ENCODE measurements around the gene ACTG1.

- TF ChIP-seq, protein P1, sequence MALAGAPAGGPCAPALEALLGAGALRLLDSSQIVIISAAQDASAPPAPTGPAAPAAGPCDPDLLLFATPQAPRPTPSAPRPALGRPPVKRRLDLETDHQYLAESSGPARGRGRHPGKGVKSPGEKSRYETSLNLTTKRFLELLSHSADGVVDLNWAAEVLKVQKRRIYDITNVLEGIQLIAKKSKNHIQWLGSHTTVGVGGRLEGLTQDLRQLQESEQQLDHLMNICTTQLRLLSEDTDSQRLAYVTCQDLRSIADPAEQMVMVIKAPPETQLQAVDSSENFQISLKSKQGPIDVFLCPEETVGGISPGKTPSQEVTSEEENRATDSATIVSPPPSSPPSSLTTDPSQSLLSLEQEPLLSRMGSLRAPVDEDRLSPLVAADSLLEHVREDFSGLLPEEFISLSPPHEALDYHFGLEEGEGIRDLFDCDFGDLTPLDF (CRISPR knock-in tag; IDR thresholded peaks at IDR 0.05): no peak
- no peak for TF ChIP-seq PRPF4 (IDR thresholded peaks at IDR 0.05; ENCODE audit: low read depth, low read length, poor library complexity, severe bottlenecking)
- TF ChIP-seq CHD4 (IDR thresholded peaks at IDR 0.05; ENCODE audit: borderline replicate concordance, low read length): no peak
- TF ChIP-seq HNRNPLL (IDR thresholded peaks at IDR 0.05; ENCODE audit: low read depth, low read length, poor library complexity, severe bottlenecking): no peak
- TF ChIP-seq ZNF431 (CRISPR knock-in tag; IDR thresholded peaks at IDR 0.05; ENCODE audit: borderline replicate concordance, low read depth): no peak
- no peak for TF ChIP-seq ZBTB8A (CRISPR knock-in tag; IDR thresholded peaks at IDR 0.05; ENCODE audit: borderline replicate concordance, low read depth)
- TF ChIP-seq SMC3 (IDR thresholded peaks at IDR 0.05; ENCODE audit: low read length): no peak
- no peak for TF ChIP-seq POLR2AphosphoS5 (IDR thresholded peaks at IDR 0.05; ENCODE audit: low read depth, low read length)
- no peak for TF ChIP-seq HOXD1 (CRISPR knock-in tag; IDR thresholded peaks at IDR 0.05)
- TF ChIP-seq ZKSCAN8 (CRISPR knock-in tag; IDR thresholded peaks at IDR 0.05; ENCODE audit: borderline replicate concordance): no peak
- TF ChIP-seq, protein P2, sequence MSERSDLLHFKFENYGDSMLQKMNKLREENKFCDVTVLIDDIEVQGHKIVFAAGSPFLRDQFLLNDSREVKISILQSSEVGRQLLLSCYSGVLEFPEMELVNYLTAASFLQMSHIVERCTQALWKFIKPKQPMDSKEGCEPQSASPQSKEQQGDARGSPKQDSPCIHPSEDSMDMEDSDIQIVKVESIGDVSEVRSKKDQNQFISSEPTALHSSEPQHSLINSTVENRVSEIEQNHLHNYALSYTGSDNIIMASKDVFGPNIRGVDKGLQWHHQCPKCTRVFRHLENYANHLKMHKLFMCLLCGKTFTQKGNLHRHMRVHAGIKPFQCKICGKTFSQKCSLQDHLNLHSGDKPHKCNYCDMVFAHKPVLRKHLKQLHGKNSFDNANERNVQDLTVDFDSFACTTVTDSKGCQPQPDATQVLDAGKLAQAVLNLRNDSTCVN (CRISPR knock-in tag; IDR thresholded peaks at IDR 0.05; ENCODE audit: borderline replicate concordance): no peak
- TF ChIP-seq CTCF (CRISPR knock-in tag; IDR thresholded peaks at IDR 0.05): no peak
- no peak for TF ChIP-seq MBNL3 (CRISPR knock-in tag; conservative IDR thresholded peaks at IDR 0.05)
- TF ChIP-seq KDM5B (CRISPR knock-in tag; IDR thresholded peaks at IDR 0.05; ENCODE audit: borderline replicate concordance): no peak
Measured at GRCh38 chr17:81471818-81472456, 40.7 kb downstream of the ACTG1 start.
